Adrenal gland (tissue), 12 donors: ENCODE results near the gene SLC34A1. TPM values are rescaled to one million over a fixed set of nuclear protein-coding genes. Genes with fewer than 3 reads are reported as not detected.
"Not testable (repeated sequence)": the region's sequence is repeated elsewhere in the genome, so short reads cannot be mapped to it uniquely, and the experiment has no call there.

Experiments
- DNase-seq, 7 donors: peaks; one replicate each; pipeline ENCODE4 v3.0.0-alpha.2; 2019 to 2020
- H3K27ac ChIP-seq, 5 donors: fragments of 200-600 bp; sonication (generic) in 4 of 5; 1 replicate in 3 of 5; 2 replicates in 2 of 5; pipeline versions ENCODE4 v1.5.1 to v1.8.0; 2016 to 2020; ENCODE audit warnings: mild to moderate bottlenecking in 1 of 5
- H3K27me3 ChIP-seq: fragments of 200-600 bp; 2 replicates; pipeline ENCODE4 v1.8.0; 2021
- H3K36me3 ChIP-seq, 2 donors: fragments of 200-600 bp; replicated peaks in 1 of 2; 1 replicate in 1 of 2; 2 replicates in 1 of 2; pipeline versions ENCODE4 v1.5.1 to v1.8.0; 2018 to 2022
- H3K4me1 ChIP-seq, 2 donors: fragments of 200-600 bp; replicated peaks in 1 of 2; 1 replicate in 1 of 2; 2 replicates in 1 of 2; pipeline versions ENCODE4 v1.5.1 to v1.8.0; 2018 to 2021
- H3K4me3 ChIP-seq, 4 donors: fragments of 200-600 bp; sonication (generic) in 3 of 4; one replicate each; pipeline ENCODE4 v1.5.1; 2016 to 2018
- H3K9me3 ChIP-seq, 3 donors: fragments of 200-600 bp; sonication (generic) in 1 of 3; replicated peaks in 1 of 3; 1 replicate in 2 of 3; 2 replicates in 1 of 3; pipeline versions ENCODE4 v1.5.1 to v1.8.0; 2016 to 2021
- POLR2A ChIP-seq, 2 donors: fragments of 450-650 bp; IDR thresholded peaks; one replicate each; pipeline ENCODE4 v1.6.1; 2017; ENCODE audit warnings: antibody characterized with exemption in 2 of 2, mild to moderate bottlenecking in 2 of 2, moderate library complexity in 1 of 2
- WGBS, 4 donors: extraction: QIAGEN DNeasy Blood & Tissue Kit in 2 of 4; methylation state at CpG; one replicate each; pipeline versions ENCODE4 v1.1.5 to v1.1.7; 2013 to 2017; 5-methylcytosine and 5-hydroxymethylcytosine counted together
- intact Hi-C, 2 donors: fragments of 100-400 bp; cut with DNase I; formaldehyde crosslinking; loops; one replicate each; pipeline versions ENCODE4 v1.14.1 to v1.15.0; 2022 to 2023
- polyA plus RNA-seq, 3 donors: library from polyadenylated mRNA; stranded (reverse); fragments of 200-250 nt in 2 of 3; fragments of 350-450 nt in 1 of 3; fragmentation: Illumina TruSeq in 1 of 3; extraction: RNeasy Lipid Tissue Mini Kit (QIAGEN cat#74804) in 1 of 3; gene quantifications; one replicate each; pipeline ENCODE4 v1.2.3, GENCODE V29; 2013 to 2014
- total RNA-seq, 9 donors: library from RNA; depleted of rRNA in 4 of 9; stranded (reverse); fragments of >200 nt in 4 of 9; fragments of 120-200 nt in 1 of 9; fragmentation: NEBNext Ultra II Directional in 1 of 9; extraction: Animal tissue kit (Norgen Biotek cat#: 25700) in 1 of 9; gene quantifications; one replicate each; pipeline versions ENCODE4 v1.1.0 to v1.2.4, GENCODE V29; 2013 to 2023
- TF ChIP-seq, protein P1 (sequence below), 6 experiments: fragments of 450-650 bp in 4 of 6; fragments of 200-600 bp in 2 of 6; sonication (generic) in 1 of 6; IDR thresholded peaks; 1 replicate in 5 of 6; 2 replicates in 1 of 6; pipeline versions ENCODE4 v1.5.1 to v1.8.0; 2016 to 2021; ENCODE audit warnings: antibody characterized with exemption in 6 of 6, mild to moderate bottlenecking in 2 of 6, moderate library complexity in 1 of 6
- donor health status: healthy with polysubstance abuse.
- donor health status: Bipolar disorder and iron deficiency.
- donor health status: DM: yes; HTN: yes; CAD: no.
- donor health status: DM: no; HTN: no; CAD: no.
- donor health status: DM: no; HTN: no; CAD: no.
- donor health status: DM: yes; HTN: yes; CAD: no.

The SLC34A1 gene
- total and polyA plus RNA-seq, 12 donors = not detected

DNA sequence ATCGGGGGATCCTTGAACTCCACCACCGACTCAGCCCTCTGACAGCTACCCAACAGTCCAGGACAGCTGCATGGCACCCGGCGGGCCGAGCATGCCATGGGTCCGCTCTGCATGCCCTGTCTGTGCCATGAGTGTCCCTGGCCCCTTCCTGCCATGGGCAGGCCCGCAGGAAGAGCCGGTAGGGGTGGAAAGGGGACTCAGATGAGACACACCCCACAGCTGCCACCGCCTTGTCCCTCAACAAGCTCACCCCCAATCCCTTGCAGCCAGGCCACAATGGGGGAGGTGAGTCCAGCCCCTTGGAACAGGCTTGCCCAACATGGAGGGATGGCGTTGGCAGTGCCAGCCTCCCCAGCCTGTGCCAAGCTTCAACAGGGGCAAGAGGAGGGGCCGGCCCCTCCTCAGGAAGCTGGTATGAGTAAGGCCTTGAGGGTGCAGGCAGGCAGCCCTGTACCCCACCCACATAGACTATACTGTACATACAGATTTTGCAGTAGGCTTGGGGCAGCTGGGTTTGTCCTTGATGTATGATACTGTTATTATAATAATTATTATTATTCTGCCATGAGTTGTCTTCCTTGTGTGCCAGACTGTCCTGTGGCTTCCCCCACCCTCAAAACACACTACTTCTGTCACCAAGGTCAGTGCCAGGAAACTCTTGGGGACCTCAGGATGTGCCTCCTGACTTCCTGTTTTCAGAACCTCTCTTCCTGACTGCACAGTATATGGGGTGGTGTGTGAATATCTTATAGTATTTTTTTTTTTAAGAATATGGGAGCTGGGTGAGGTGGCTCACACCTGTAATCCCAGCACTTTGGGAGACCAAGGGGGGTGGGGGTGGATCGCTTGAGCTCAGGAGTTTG is 12.0 kb upstream of the SLC34A1 start:
- H3K27ac ChIP-seq = no peak overlapping the region
- no peaks in the 10 kb centered on the region for H3K27me3 ChIP-seq
- peak in 1 of 7 donors; percentile 23 for DNase-seq
- no peaks in the 10 kb centered on the region for H3K9me3 ChIP-seq
- peaks cover 4 to 13% of the 10 kb centered on the region in 2 donors for H3K4me1 ChIP-seq
- H3K36me3 ChIP-seq = no peaks in the 10 kb centered on the region
- TF ChIP-seq POLR2A (IDR thresholded peaks at IDR 0.05) = no peak
- TF ChIP-seq, protein P1, sequence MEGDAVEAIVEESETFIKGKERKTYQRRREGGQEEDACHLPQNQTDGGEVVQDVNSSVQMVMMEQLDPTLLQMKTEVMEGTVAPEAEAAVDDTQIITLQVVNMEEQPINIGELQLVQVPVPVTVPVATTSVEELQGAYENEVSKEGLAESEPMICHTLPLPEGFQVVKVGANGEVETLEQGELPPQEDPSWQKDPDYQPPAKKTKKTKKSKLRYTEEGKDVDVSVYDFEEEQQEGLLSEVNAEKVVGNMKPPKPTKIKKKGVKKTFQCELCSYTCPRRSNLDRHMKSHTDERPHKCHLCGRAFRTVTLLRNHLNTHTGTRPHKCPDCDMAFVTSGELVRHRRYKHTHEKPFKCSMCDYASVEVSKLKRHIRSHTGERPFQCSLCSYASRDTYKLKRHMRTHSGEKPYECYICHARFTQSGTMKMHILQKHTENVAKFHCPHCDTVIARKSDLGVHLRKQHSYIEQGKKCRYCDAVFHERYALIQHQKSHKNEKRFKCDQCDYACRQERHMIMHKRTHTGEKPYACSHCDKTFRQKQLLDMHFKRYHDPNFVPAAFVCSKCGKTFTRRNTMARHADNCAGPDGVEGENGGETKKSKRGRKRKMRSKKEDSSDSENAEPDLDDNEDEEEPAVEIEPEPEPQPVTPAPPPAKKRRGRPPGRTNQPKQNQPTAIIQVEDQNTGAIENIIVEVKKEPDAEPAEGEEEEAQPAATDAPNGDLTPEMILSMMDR (IDR thresholded peaks at IDR 0.05) = no peak
- intact Hi-C loops = no loop called here
- 66 to 88% (median 84%) methylated on average over 2 to 12 of the region's 12 CpGs for WGBS, 4 donors
- H3K4me3 ChIP-seq = no peak overlapping the region

DNA sequence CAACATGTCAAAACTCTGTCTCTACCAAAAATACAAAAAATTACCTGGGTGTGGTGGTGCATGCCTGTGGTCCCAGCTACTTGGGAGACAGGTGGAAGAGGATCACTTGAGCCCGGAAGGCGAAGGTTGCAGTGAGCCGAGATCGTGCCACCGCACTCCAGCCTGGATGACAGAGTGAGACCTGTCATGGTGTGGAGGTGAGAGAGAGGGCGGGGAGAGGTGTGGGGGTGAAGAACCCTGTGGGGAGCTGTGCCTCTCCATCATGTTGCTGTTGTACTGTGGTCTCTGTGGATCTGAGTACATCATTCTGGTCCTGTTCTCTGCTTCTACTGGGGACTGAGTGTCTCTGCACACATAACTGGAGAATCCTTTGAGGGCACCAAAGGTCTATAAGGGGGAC is 11.3 kb upstream of the SLC34A1 start:
- no peak for TF ChIP-seq POLR2A (IDR thresholded peaks at IDR 0.05)
- TF ChIP-seq, protein P1 (IDR thresholded peaks at IDR 0.05) = no peak
- H3K36me3 ChIP-seq = no peaks in the 10 kb centered on the region
- no peak overlapping the region for H3K4me3 ChIP-seq
- no peaks in the 10 kb centered on the region for H3K9me3 ChIP-seq
- no peak for DNase-seq
- H3K4me1 ChIP-seq = peaks cover 0 to 6% of the 10 kb centered on the region in 2 donors
- H3K27me3 ChIP-seq = no peaks in the 10 kb centered on the region
- intact Hi-C loops = no loop called here
- no peak overlapping the region for H3K27ac ChIP-seq
- WGBS, 4 donors = 88 to 98% (median 95%) methylated on average over 5 to 6 of the region's 6 CpGs

DNA sequence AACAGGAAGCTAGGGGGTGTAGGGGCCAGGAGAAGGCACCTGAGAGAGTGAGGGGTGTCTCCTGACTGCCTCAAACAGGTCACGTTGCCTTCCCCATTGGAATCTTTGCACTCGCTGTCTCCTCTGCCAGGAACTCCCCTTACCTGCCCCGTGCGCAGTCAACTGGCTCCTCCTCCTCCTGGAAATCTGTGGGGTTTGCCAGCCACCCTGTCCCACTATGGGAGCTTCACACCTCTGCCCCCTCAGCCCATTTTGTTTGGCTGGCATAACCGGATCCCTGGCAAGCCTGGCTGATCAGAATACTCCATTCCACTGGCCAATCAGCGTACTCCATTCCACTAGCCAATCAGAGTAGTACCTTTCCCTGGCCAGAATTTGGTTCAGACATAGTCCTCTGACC is 10.4 kb upstream of the SLC34A1 start:
- Histone ChIP-seq H3K27me3 (no peaks in the 10 kb centered on the region), H3K27ac (no peak overlapping the region), H3K9me3 (no peaks in the 10 kb centered on the region), H3K36me3 (no peaks in the 10 kb centered on the region), H3K4me3 (no peak overlapping the region), H3K4me1 (peaks cover 0 to 4% of the 10 kb centered on the region in 2 donors)
- WGBS, 4 donors = 58 to 69% (median 65%) methylated on average over 5 to 6 of the region's 6 CpGs
- DNase-seq = no peak
- TF ChIP-seq POLR2A (IDR thresholded peaks at IDR 0.05) = no peak
- TF ChIP-seq, protein P1 (IDR thresholded peaks at IDR 0.05) = no peak
- intact Hi-C loops = no loop called here

GRCh38 chr5:177374211-177374610 is 10.0 kb upstream of the SLC34A1 start:
- Histone ChIP-seq H3K9me3 (no peaks in the 10 kb centered on the region), H3K4me3 (no peak overlapping the region), H3K27me3 (no peaks in the 10 kb centered on the region), H3K4me1 (peaks cover 0 to 4% of the 10 kb centered on the region in 2 donors), H3K27ac (no peak overlapping the region), H3K36me3 (no peaks in the 10 kb centered on the region)
- no peak for TF ChIP-seq POLR2A (IDR thresholded peaks at IDR 0.05)
- TF ChIP-seq, protein P1 (IDR thresholded peaks at IDR 0.05) = no peak
- intact Hi-C loops = no loop called here
- 73 to 83% (median 78%) methylated on average over 5 of the region's 5 CpGs for WGBS, 4 donors
- DNase-seq = no peak

- H3K4me1 ChIP-seq, H3K36me3 ChIP-seq, H3K4me3 ChIP-seq, intact Hi-C loops, DNase-seq, H3K27ac ChIP-seq, H3K9me3 ChIP-seq, H3K27me3 ChIP-seq: not testable (repeated sequence)
- 80 to 86% (median 85%) methylated on average over 5 of the region's 5 CpGs for WGBS, 4 donors
Observed at GRCh38 chr5:177375516-177375915, 8.7 kb upstream of the SLC34A1 start.
